WI38 (cell line): Measurements from ENCODE around the gene NTN5.
"Not testable (repeated sequence)": the region's sequence is repeated elsewhere in the genome, so short reads cannot be mapped to it uniquely, and the experiment has no call there.

ENCODE experiments used
- H3K4me3 ChIP-seq: 2 replicates; pipeline ENCODE4 v1.5.1; 2011; ENCODE audit warnings: low read depth, mild to moderate bottlenecking, control low read depth, low read length
- TF ChIP-seq, protein P1 (sequence below): IDR thresholded peaks from 2 replicates; pipeline ENCODE4 v1.5.1; 2012; ENCODE audit warnings: low read depth, mild to moderate bottlenecking, control low read depth, low read length

Gene NTN5

DNA sequence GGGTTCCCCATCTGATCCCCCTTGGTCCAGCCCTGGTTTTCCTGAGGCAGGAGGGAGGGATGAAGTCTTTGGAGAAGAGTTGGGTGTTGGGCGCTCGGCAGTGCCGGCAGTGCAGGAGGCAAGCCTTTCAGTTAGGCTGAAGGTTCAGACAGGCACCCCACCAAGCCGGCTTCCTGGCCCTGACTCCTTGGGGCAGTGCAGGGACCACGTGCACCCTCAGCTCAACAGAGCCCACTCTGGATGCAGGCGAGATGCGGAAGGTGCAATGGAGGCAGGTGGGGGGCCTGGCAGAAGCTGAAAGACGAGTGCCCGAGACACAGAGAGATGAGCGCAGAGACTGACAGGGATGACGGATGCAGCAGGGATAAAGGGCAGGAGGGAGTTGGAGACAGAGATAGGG lies 35.7 kb upstream of the NTN5 start:
- no peak overlapping the region for H3K4me3 ChIP-seq
- TF ChIP-seq, protein P1, sequence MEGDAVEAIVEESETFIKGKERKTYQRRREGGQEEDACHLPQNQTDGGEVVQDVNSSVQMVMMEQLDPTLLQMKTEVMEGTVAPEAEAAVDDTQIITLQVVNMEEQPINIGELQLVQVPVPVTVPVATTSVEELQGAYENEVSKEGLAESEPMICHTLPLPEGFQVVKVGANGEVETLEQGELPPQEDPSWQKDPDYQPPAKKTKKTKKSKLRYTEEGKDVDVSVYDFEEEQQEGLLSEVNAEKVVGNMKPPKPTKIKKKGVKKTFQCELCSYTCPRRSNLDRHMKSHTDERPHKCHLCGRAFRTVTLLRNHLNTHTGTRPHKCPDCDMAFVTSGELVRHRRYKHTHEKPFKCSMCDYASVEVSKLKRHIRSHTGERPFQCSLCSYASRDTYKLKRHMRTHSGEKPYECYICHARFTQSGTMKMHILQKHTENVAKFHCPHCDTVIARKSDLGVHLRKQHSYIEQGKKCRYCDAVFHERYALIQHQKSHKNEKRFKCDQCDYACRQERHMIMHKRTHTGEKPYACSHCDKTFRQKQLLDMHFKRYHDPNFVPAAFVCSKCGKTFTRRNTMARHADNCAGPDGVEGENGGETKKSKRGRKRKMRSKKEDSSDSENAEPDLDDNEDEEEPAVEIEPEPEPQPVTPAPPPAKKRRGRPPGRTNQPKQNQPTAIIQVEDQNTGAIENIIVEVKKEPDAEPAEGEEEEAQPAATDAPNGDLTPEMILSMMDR: no peak

DNA sequence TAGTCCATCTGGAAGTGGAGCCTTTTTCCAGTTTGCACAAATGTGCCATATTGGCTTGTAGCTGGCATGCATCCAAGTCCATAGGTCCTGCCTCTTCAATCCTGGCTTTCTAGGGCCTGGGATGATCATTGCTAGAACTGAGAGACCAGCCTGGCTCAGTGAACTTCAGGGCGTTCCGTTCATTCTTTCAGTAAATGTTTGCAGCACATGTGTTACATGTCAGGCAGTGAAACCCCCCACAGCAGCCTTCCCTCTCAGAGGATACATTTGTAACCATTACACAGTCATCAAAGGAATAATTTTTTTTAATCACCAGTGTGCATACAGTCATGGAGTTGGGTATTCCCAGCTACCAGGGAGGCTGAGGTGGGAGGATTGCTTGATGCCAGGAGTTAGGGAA lies 32.6 kb upstream of the NTN5 start:
- TF ChIP-seq, protein P1: no peak
- no peak overlapping the region for H3K4me3 ChIP-seq

DNA sequence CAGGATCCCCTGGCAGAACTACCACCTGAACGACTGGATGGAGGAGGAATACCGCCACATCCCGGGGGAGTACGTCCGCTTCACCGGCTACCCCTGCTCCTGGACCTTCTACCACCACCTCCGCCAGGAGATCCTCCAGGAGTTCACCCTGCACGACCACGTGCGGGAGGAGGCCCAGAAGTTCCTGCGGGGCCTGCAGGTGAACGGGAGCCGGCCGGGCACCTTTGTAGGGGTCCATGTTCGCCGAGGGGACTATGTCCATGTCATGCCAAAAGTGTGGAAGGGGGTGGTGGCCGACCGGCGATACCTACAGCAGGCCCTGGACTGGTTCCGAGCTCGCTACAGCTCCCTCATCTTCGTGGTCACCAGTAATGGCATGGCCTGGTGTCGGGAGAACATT lies 30.5 kb upstream of the NTN5 start:
- TF ChIP-seq, protein P1: no peak
- H3K4me3 ChIP-seq: no peak overlapping the region

DNA sequence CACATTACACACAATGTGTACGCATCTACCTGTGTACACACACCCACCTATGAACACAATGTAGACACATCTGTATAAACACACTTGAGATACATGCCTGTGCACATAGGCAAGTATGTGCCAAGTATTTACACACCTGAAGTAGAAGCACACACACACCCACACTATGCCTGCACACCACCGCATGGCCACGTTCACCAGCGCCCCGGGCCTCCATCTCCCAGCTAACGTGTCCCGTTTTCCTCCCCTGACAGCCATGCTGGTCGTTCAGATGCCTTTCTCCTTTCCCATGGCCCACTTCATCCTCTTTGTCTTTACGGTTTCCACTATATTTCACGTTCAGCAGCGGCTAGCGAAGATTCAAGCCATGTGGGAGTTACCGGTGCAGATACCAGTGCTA lies 29.9 kb upstream of the NTN5 start:
- no peak overlapping the region for H3K4me3 ChIP-seq
- TF ChIP-seq, protein P1: no peak

DNA sequence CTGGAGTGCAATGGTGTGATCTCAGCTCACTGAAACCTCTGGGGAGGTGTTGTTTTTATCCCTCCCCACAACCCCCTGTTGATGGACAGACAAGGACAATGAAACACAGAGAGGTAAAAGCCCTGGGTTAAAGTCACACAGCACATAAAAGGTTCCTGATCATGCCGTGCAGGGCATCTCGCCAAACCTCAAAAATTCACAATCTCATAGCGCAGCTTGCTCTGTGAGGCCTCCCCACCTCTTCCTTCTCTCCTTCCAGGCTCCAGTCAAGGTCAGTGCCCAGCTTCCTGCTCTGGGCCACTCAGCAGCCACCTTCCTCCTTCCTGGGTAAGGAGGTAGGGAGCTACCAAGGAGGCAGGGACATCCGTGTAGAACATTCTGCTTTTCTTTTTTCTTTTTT lies 25.2 kb upstream of the NTN5 start:
- TF ChIP-seq, protein P1: no peak
- H3K4me3 ChIP-seq: no peak overlapping the region

DNA sequence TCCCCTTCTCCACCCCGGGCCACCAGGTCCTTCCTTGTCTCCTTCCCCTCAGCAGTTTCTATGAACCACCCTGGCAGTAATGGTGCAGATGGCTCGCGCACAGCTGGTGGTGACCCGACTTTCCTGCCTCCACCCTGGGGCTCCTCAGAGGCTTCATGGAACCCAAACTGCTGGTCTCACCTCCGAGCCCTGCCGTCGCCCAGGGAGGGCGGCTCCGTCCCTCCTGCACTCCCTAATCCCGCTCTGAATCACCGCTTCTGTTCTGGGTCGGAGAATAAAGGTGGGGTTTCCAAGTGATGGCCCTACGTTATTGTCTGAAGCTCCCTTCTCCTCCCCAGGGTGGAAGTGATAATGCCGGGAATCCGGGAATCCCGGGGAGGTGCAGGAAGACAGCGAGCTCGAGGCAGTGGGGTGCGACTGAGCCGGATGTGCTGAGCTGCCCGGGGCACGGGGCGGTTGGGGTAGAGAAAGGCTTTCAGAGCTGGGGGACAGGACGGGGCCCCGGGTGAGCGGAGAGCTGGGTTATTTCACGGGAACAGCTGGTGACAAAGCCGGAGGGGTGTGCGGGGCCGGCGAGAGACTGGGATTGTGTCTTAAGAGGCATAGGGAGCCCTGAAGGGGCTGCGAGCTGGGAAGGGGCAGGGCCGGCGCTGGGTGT lies 23.7 kb upstream of the NTN5 start:
- TF ChIP-seq, protein P1: no peak
- no peak overlapping the region for H3K4me3 ChIP-seq

DNA sequence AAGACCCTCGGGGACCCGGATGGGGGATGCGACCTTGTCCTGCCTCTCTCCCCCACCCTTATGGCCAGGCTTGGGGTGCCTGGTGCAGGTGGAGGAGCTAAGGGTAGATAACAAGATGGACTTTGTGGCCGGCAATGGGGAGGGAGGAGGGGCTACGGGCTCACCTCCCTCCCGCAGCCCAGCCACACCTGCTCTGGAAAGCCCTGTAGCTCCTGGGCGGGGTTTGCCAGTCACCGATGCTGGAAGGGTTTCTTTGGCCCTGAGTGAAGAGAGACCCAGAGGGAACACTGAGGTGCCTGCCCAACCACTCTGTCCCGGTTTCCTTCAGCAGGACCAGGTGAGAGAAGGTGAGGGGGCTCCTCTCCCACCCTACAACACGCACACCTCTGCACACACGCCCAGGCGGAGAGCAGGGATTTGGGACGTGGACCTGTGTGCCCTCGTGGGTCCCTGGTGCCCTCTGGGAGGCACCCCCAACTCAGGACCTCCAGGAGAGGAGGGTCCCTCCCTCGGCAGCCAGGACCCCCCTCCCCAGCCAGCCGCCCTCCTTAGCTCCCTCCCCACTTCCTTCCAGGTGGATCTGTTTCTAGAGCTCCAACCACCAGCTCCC lies 23.0 kb upstream of the NTN5 start, which contains the start of gene FUT2:
Gene FUT2, plus strand, starts transcription at position 229 of the 610 bp plus-strand sequence. CDS start 6,986 bp downstream, outside the sequence.
- H3K4me3 ChIP-seq: no peak within 1 kb of the TSS

DNA sequence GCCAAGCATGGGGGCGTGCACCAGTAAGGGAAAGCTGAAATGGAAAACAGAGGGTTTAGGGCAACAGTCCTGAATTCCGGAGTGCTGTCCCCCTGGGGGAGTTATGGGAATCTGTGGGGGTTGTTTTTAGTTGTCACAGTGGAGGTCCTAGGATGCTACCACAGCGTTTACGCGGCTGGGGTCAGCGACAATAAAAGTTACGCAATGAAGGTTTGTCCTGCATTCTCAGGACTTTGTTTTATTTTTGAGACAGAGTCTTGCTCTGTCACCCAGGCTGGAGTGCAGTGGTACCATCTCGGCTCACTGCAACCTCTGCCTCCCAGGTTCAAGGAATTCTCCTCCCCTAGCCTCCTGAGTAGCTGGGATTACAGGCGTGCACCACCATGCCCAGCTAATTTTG lies 20.8 kb upstream of the NTN5 start:
- not testable (repeated sequence) for H3K4me3 ChIP-seq

More for the DNA sequence above, 23.0 kb upstream of the NTN5 start, which contains the start of gene FUT2:
- TF ChIP-seq, protein P1: no peak
